Panc1 (cell line): ENCODE data around the gene NFS1. TPM values are rescaled to one million over a fixed set of nuclear protein-coding genes. Genes with fewer than 3 reads are reported as not detected.

Experiments
- ATAC-seq: fragments of 200-7000 bp; cut with Tn5 transposase; 2 replicates; pipeline ENCODE4 v1.9.1; 2020; ENCODE audit warnings: mild to moderate bottlenecking, moderate library complexity
- BruUV-seq: library from RNA; stranded (reverse); fragments of 400-500 nt; replicated peaks from 2 replicates; lab custom pipeline; 2021; lab: Mats Ljungman, UMichigan
- CTCF ChIA-PET: fragments of 300-600 bp; sonication (Branson Sonifier 250); formaldehyde crosslinking; loops from one replicate; lab custom pipeline; 2022; ENCODE audit warnings: antibody characterized with exemption; lab: Charles Lee
- POLR2A ChIA-PET: fragments of 300-600 bp; sonication (Branson Sonifier 250); formaldehyde crosslinking; loops from one replicate; lab custom pipeline; 2022; ENCODE audit warnings: antibody characterized with exemption; lab: Charles Lee
- DNase-seq: peaks from one replicate; pipeline ENCODE4 v3.0.0-alpha.2; 2010; ENCODE audit warnings: low read depth, low spot score
- H3K27ac ChIP-seq: 2 replicates; pipeline ENCODE4 v1.5.1; 2011; ENCODE audit warnings: mild to moderate bottlenecking, low read length, inconsistent platforms
- H3K27me3 ChIP-seq: fragments of 200-500 bp; sonication (Bioruptor generic); 2 replicates; pipeline ENCODE4 v1.6.0; 2014; ENCODE audit warnings: low read length, inconsistent platforms; ENCODE audit not compliant: control insufficient read depth, insufficient read depth
- H3K36me3 ChIP-seq: fragments of 200-500 bp; sonication (Bioruptor generic); 2 replicates; pipeline ENCODE4 v1.5.1; 2014; ENCODE audit warnings: inconsistent platforms, mild to moderate bottlenecking, low read length, moderate library complexity; ENCODE audit not compliant: control insufficient read depth, insufficient read depth
- H3K4me1 ChIP-seq: 2 replicates; pipeline ENCODE4 v1.5.1; 2011; ENCODE audit warnings: inconsistent platforms, mild to moderate bottlenecking, low read length, moderate library complexity; ENCODE audit not compliant: control insufficient read depth, insufficient read depth
- H3K4me3 ChIP-seq, 2 experiments: 2 replicates each; pipeline ENCODE4 v1.5.1; 2011 to 2012; ENCODE audit warnings: low read depth in 2 of 2, low read length in 2 of 2, mild to moderate bottlenecking in 2 of 2, inconsistent platforms in 1 of 2, moderate library complexity in 1 of 2
- H3K9me3 ChIP-seq: fragments of 200-500 bp; sonication (Bioruptor generic); 2 replicates; pipeline ENCODE4 v1.5.1; 2014; ENCODE audit warnings: low read depth, mild to moderate bottlenecking, inconsistent platforms, low read length, moderate library complexity; ENCODE audit not compliant: control insufficient read depth, insufficient read depth
- POLR2AphosphoS5 ChIP-seq: IDR thresholded peaks from 2 replicates; pipeline ENCODE4 v1.6.1; 2012; ENCODE audit warnings: mild to moderate bottlenecking, low read depth, low read length, moderate library complexity
- REST ChIP-seq, 2 experiments: IDR thresholded peaks; 2 replicates each; pipeline ENCODE4 v1.6.1; 2011 to 2012; ENCODE audit warnings: low read depth in 2 of 2, control low read depth in 1 of 2, low read length in 1 of 2, mild to moderate bottlenecking in 1 of 2, moderate library complexity in 1 of 2; ENCODE audit not compliant: insufficient read depth in 1 of 2
- SIN3A ChIP-seq: IDR thresholded peaks from 2 replicates; pipeline ENCODE4 v1.6.1; 2012; ENCODE audit warnings: low read depth, mild to moderate bottlenecking, low read length, moderate library complexity, borderline replicate concordance; ENCODE audit not compliant: insufficient read depth
- TCF7L2 ChIP-seq: IDR thresholded peaks from 2 replicates; pipeline ENCODE4 v1.6.1; 2011; ENCODE audit warnings: mild to moderate bottlenecking, low read depth, low read length, inconsistent platforms
- in situ Hi-C: cut with HindIII; loops from 2 replicates; pipeline ENCODE4 v1.10.0; 2016; ENCODE audit warnings: low sequenced_read_pairs, low pct_unique_long_range_greater_than_20kb
- intact Hi-C: fragments of 100-400 bp; cut with micrococcal nuclease; formaldehyde crosslinking; loops from one replicate; pipeline ENCODE4 v1.10.0; 2022; ENCODE audit not compliant: unreplicated experiment
- total RNA-seq: library from RNA; stranded (reverse); gene quantifications from one replicate; pipeline ENCODE4 v1.2.1, GENCODE V29; 2021; ENCODE audit not compliant: unreplicated experiment
- TF ChIP-seq, protein P1 (sequence below): fragments of 450-650 bp; IDR thresholded peaks from 2 replicates; pipeline ENCODE4 v1.5.1; 2017; ENCODE audit warnings: mild to moderate bottlenecking

NFS1 gene
- total RNA-seq, 1 experiment from 2014 or later, result 44.9 TPM

DNA sequence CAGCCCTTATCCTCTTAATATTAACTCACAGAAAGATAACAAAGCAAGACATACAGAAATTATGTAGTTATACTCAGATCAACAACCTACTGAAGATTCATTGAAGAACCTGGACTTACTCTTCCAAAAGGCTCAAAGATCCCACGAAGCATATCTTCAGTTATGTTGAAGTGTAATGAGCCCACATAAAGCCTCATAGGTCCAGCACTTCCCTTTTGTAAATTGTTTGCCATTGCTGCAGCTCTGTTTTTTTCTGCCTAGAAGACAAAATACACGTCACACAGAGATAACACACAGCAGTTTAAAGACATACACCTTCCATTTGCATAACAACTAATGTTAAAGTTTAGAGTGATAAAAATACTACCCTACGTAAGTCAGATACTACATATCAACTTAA is 22.5 kb upstream of the NFS1 start:
- no peak overlapping the region for H3K27ac ChIP-seq
- intact Hi-C loops (no loop called here), in situ Hi-C loops (no loop called here)
- no peak overlapping the region for H3K4me3 ChIP-seq
- no peaks in the 10 kb centered on the region for H3K9me3 ChIP-seq
- DNase-seq (no peak), ATAC-seq (no peak)
- ChIA-PET POLR2A (no interaction called here), CTCF (no interaction called here)
- H3K4me1 ChIP-seq, result no peaks in the 10 kb centered on the region
- TF ChIP-seq, protein P1, sequence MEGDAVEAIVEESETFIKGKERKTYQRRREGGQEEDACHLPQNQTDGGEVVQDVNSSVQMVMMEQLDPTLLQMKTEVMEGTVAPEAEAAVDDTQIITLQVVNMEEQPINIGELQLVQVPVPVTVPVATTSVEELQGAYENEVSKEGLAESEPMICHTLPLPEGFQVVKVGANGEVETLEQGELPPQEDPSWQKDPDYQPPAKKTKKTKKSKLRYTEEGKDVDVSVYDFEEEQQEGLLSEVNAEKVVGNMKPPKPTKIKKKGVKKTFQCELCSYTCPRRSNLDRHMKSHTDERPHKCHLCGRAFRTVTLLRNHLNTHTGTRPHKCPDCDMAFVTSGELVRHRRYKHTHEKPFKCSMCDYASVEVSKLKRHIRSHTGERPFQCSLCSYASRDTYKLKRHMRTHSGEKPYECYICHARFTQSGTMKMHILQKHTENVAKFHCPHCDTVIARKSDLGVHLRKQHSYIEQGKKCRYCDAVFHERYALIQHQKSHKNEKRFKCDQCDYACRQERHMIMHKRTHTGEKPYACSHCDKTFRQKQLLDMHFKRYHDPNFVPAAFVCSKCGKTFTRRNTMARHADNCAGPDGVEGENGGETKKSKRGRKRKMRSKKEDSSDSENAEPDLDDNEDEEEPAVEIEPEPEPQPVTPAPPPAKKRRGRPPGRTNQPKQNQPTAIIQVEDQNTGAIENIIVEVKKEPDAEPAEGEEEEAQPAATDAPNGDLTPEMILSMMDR, result no peak
- TF ChIP-seq POLR2AphosphoS5, result 0 out of 2 replicates have a peak, but pooled peaks have one; percentile 21
- no peak for TF ChIP-seq SIN3A
- TF ChIP-seq TCF7L2, result no peak
- BruUV-seq, result no TSS peak
- H3K27me3 ChIP-seq, result no peaks in the 10 kb centered on the region
- peaks cover 38% of the 10 kb centered on the region for H3K36me3 ChIP-seq

DNA sequence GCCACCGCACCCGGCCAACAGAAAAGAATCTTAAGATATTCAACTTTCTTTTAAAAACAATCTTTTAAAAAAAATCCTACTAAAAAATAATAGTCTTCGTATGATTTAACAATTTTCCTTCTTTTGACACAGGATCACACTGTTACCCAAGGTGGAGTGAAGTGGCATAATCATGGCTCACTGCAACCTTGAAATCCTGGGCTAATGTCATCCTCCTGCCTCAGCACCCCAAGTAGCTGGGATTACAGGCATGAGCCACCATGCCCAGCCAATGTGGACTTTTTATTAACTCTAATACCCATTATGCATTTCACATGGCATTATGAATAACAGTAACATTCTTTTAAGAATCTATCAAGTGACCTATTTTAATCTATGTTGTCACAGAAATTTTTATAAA is 22.1 kb upstream of the NFS1 start:
- DNase-seq (no peak), ATAC-seq (no peak)
- Histone ChIP-seq H3K27me3 (no peaks in the 10 kb centered on the region), H3K36me3 (peaks cover 39% of the 10 kb centered on the region), H3K4me1 (no peaks in the 10 kb centered on the region), H3K27ac (no peak overlapping the region), H3K9me3 (no peaks in the 10 kb centered on the region), H3K4me3 (no peak overlapping the region)
- in situ Hi-C loops, result no loop called here
- intact Hi-C loops, result no loop called here
- no peak for TF ChIP-seq REST (IDR thresholded peaks at IDR 0.05; ENCODE audit: insufficient read depth in 1 of 2, low read depth in 2 of 2, low read length in 1 of 2)
- TF ChIP-seq, protein P1, result no peak
- no peak for TF ChIP-seq SIN3A
- no peak for TF ChIP-seq TCF7L2
- no peak for TF ChIP-seq POLR2AphosphoS5
- BruUV-seq, result TSS peak; percentile 36
- CTCF ChIA-PET, result no interaction called here
- POLR2A ChIA-PET, result no interaction called here
